ENCODE data around the gene NFS1.

Gene NFS1

DNA sequence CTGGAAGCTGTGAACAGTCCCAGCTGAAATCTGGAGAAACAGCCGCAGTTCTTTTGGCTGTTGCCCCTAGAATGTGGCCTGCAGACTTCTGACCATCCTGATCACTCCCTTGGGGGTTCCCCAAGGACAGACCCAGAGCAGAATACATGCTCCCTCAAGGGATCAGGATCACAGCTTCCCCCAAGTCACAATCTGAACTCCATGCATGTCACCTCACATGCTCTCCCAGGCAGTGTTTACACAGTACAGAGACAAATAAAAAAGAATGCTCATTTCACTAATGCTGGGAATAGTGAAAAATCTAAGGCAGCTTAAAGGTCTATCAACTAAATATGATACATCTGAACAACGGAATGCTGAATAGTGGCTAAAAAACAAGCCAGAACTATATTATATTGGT, 63.1 kb downstream of the NFS1 start:
- no peak for DNase-seq (ENCODE audit: low spot score)

DNA sequence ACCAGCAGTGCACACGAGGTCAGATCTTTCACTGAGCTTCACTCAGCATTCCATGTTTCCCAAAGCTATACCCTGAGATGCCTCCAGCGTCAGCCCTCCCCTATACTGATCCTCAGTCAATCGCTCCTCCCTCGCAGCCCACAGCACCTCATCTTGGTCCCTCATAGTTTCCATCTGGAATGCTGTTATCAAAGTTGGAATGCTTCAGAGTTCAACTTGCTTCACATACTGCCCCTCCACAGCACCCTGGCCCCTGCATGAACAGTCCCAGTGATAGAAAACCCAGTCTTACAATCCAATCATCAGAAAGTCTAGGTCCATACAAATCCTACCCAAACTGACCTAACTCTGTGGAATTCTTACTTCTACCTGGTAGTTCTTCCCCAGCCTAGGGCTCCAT, 63.5 kb downstream of the NFS1 start:
- no peak for DNase-seq (ENCODE audit: low spot score)

DNA sequence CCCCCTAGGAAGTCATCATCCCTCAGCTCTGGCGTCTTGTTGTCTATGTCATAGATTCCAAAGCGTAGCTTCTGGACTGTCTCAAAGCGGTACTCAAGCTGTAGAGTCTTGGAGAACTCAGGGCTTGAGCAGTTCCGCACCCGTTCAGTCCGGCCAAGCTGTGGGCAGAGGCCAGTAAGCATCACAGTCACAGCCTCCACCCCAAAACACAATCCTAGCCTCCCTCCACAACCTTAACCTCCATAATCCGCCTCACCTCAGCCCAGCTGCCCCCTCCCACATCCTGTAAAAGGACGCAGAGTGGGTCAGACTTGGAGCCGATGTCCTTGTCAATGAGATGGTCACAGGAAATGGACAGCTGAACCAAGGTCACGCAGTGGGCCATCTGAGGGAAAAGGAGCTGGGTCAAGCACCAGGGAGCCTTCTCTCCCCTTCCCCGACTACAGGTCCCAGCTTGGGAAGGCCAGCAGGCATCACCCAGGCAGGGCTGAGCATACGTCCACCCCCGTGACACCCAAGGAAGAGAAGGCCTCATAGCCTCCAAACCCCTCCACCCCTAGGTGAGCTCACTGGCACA, 66.5 kb downstream of the NFS1 start:
- no peak for DNase-seq (ENCODE audit: low spot score)

DNA sequence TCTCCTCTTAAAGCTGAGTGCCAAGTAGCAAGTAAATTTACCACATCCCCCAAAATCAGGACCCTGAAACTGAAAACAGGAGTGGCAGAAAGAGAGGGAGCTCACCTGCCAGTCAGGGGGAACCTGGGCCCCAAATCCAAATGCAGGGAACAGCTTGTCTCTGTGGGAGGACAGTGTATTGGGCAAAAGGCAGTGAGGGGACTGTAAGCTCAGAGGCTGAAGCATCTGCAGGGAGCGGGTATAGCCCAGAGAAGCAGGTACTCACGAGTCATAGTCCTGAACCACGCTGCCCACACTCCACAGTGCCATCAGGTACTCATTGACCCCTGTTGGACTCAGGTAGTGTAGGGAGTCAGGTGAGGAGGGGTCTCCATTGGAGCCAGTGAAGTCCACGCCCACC, 68.5 kb downstream of the NFS1 start:
- DNase-seq (ENCODE audit: low spot score): no peak

DNA sequence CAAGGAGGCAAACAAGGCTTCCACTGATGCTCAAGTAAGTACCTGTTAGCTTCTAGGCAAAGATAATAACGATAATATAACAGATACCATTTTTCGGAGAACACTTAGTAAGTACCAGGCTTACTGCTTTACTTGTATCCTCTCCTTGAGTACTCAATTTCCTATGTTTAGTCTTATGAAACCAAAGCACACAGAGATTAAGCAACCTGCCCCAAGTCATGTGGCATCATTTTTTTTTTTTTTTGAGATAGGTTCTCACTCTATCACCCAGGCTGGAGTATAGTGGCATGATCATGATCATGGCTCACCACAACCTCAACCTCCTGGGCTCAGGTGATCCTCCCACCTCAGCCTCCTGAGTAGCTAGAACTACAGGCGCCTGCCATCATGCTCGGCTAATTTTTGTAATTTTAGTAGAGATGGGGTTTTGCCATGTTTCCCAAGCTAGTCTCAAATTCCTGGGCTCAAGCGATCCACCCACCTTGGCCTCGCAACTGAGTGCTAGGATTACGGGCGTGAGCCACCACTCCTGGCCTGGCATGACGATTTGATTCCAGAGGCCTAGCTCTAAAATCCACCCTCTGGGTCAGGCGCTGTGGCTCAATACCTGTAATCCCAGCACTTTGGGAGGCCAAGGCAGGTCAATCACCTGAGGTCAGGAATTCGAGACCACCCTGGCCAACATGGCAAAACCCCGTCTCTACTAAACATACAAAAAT, 69.6 kb downstream of the NFS1 start:
- DNase-seq (ENCODE audit: low spot score): no peak

DNA sequence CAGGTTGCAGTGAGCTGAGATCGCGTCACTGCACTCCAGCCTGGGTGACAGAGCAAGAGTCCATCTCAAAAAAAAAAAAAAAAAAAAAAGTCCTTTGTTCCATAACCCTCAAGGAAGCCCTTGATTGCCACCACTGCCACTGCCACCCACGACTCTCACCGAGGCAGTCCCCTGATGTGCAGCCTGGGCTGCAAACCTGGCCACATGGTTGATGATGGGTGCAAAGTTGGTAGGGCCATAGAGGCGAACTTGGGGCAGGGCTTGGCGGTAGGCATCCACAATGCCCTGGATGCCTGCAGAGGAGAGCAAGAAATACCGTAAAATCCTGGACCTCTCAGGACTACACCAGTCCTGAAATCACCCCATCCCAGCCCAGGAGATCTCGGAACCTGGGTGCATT, 72.0 kb downstream of the NFS1 start:
- no peak for DNase-seq (ENCODE audit: low spot score)

DNA sequence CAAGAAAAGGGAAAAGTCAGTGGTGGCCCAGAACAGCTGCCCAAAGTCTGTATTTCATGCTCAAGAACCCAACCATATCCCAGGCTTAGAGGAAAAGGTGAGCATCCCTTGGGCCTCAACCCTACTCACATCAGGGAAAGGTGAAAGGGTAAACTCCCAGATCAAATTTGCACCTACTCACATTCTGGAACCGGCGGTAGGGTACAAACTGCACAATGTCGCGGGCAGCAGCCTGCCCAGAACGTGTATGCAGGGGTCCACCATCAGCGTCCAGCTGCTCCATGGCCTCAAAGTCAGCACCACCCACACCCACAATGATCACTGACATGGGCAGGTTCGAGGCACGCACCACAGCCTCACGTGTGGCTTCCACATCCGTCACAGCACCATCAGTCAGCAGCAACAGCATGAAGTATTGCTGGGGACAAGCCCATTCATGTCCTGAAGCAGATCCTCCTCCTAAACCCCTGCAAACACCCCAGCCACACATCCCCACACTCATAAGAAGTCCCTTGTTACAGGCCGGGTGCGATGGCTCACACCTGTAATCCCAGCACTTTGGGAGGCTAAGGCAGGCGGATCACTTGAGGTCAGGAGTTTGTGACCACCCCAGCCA, 72.7 kb downstream of the NFS1 start:
- DNase-seq (ENCODE audit: low spot score): no peak

DNA sequence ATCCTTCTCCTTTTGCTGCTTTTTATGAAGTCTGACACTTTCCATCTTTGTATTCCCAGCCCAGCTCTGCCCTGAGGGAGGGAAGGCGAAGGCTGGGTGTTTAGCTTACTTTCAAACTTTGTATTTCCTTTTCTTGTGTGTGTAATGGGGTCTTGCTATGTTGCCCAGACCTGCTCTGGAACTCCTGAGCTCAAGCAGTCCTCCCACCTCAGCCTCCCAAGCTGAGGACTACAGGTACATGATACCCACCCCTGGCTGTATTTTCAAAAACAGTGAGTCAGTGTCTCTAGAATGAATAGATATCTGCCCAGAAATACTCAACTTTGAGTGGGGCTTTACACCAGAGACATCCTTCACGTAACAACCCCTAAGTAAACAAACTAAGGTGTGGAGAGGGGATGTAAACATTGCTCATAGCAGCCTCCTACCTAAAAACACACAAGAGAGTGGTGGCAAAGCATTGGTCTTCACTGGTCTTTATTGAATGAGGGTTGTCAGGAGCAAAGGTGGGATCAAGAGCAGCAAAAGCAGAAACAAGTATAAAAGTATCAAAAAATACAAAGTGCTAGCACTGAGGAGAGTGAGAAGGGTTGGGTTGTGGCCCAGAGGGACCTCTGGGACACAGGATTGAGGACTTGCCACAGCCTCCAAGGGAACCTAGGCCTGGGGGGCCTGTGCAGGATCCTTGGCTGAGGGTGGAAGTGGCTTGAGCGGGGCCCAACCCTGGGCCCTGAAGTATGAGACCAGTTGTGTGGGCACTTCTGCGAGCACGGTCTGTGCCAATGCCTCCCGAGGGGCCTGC, 73.4 kb downstream of the NFS1 start:
- DNase-seq (ENCODE audit: low spot score): no peak

DNA sequence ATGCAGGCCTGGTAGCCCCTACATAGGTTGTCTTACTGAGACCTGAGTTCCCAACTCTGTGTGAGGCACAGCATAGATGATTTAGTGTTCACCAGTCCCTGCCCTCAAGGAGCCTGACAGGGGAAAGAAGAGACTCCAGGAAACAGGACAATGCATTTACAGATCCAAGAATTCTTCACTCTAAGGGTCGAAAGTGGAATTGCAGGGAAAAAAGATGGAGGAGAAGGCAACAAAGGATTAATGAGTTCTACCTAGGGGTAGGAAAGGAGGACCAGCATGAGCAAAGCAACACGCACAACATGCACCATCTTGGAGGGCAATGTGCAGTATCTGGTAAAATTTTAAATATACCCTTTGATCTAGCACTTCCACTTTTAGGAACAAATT, 77.6 kb downstream of the NFS1 start:
- DNase-seq (ENCODE audit: low spot score): no peak

DNA sequence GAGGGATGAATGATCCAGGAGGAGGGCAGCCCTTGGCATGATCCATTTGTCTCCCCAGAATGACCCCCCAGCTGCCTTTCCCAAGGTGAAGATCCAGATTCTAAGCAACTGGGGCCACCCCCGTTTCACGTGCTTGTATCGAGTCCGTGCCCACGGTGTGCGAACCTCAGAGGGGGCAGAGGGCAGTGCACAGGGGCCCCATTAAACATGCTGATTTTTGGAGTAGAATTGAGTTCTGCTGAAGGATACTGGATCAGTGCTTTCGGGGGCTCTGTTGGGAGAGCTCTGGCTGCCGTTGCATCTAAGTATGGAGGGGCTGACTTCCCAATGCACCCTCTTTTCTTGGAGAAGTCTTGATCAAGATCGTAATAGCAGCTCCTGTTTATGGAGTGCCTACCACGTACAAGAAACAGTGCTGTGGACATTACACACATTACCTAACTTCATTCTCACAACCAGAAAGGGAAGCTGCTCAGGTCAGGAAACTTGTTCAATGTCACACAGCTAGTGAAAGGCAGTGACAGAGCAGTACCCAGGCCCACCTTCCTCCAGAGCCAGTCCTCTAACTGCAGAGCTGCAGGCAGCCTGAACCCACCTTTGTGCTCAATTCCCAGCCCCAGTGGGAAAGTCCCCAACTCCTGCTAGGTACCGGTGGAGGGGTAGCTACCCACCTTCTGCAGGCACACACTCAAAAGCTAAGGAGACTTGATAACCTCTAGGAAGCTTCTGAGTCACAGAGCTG, 78.2 kb downstream of the NFS1 start:
- DNase-seq (ENCODE audit: low spot score): no peak

DNA sequence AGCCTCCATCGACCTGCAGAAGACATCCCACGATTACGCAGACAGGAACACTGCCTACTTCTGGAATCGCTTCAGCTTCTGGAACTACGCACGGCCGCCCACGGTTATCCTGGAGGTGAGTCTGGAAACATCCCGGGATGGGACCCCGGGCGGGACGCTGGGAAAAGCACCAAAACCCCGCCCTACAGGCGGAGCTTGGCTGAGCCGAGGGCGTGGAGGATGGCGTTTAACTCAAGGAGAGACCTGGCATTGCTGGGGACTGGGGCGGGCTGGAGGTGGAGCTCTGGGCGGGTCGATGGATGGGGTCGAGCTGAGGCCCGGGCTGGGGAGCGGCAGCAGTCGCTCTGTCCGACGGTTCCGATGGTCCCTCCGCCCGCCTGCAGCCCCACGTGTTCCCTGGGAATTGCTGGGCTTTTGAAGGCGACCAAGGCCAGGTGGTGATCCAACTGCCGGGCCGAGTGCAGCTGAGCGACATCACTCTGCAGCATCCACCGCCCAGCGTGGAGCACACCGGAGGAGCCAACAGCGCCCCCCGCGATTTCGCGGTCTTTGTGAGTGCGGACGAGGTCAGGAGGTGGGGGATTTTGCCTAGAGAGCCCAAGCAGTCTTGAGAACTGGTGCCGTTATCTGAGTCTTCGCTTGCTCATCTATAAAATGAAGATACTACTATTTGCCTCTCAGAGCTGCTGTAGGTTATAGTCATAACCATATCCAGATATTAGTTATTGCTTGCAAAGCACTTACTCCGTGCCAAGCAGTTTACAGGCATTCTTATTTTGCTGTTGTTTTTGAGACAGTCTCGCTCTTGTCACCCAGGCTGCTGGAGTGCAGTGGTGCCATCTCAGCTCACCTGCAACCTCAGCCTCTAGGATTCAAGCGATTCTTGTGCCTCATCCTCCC, 79.7 kb downstream of the NFS1 start:
- peak; percentile 48 for DNase-seq (ENCODE audit: low spot score)

DNA sequence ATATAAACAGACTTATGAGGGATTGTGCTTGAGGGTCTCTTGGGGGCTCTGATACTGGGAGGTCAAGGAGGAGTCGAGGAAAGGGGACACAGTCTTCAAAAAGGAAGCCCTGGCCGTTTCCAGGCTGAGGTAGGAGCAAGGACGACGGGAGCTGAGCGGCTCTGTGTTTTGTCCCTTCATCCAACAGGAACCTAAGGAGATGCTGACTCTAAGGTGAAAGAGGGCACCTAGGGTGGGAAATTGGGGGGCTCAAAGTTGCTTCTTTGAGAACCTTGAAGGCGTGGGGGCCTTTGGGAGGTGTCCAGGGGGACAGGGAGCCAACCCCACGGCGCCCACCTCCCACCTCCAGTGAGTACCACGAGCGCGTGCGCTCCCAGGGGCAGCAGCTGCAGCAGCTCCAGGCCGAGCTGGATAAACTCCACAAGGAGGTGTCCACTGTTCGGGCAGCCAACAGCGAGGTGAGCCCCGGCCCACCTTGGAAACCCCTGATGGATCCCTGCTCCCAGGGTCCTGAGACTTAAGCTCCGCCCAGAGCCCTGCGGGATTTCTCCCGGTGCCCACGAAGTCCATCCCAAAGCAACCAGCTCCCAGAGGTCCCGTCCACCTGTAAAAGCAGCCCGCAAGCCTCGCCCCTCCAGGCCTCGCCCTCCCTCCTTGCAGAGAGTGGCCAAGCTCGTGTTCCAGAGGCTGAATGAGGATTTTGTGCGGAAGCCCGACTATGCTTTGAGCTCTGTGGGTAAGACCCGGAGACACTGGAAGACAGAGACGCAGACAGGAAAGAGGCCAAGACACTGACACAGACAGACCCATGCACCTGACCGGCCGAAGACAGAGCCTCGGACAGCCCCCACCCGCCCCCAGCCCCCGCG, 80.7 kb downstream of the NFS1 start:
- DNase-seq (ENCODE audit: low spot score): no peak
